SHP77 treated with DMSO at 0.1 percent for 48 hours (cell line): Measurements from ENCODE around the gene DDT.
"Not testable (repeated sequence)": the region's sequence is repeated elsewhere in the genome, so short reads cannot be mapped to it uniquely, and the experiment has no call there.

Experiments used
- DNase-seq: peaks from one replicate; lab custom pipeline; 2025; lab: John Stamatoyannopoulos, UW

Gene DDT

DNA sequence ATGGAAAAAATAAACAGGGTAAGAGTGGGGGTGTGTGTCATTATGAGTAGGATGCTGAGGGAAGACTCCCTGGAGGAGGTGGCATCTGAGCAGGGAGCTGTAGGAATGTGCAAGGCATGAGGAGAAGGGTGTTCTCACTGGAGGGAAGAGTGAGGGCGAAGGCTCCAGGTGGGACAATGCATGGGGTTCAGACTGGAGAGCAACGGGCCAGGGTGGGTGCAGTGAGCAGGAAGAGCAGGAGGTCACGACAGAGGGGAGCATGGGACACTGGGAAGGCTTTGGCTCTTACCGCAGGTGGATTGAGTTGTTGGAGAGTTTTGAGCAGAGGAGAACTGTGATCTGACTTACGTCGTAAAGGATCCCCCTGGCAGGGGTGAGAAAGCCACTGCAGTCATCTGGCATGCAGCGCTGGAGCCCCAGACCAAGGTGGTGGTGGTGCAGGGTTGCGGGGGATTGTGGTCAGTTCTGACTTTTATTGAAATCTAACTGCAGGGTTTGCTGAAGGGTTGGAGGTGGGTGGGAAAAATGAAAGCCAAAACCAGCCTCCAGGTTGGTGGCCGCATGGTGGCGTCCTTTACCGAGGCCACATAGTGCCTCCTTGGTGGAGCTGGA lies 21.3 kb downstream of the DDT start:
- not testable (repeated sequence) for DNase-seq

DNA sequence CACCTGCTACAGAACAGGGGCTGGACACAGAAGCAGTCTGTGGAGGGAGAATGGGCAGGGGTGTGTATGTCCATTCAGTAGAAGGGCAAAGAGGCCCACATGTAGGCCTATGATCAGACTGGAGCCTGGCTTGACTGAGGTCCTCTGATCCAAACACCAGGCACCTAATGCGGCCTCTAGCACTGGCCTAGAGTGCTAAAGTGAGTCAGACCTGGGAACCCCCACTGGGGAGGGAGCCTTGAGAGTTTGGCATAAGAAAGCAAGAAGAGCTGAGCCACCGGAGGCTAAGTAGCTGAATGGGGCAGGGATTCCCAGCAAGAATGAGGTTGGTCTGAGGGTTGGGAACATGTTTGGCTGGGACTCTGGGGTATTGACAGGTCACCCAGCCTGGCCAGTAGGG lies 22.9 kb downstream of the DDT start:
- not testable (repeated sequence) for DNase-seq

DNA sequence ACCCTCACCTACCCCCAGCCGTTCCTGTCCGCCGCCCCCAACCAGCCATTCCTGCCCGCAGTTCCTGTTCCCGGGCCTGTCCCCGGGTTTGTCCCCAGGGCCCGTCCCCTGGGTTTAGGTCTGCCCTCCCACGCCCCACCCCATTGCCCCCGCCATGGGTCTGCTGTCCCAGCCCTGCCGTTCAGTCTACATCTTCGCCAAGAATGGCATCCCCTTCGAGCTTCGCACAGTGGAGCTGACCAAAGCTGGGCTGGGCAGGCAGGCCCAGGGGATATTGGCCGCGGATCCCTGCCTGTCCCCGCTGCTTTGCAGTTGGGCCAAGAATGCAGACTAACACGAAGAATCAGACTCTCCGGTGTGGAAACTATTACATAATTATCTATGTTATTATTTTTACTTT lies 24.5 kb downstream of the DDT start:
- DNase-seq: not testable (repeated sequence)

- not testable (repeated sequence) for DNase-seq
Measured at GRCh38 chr22:23947391-23947790, 26.9 kb downstream of the DDT start.

DNA sequence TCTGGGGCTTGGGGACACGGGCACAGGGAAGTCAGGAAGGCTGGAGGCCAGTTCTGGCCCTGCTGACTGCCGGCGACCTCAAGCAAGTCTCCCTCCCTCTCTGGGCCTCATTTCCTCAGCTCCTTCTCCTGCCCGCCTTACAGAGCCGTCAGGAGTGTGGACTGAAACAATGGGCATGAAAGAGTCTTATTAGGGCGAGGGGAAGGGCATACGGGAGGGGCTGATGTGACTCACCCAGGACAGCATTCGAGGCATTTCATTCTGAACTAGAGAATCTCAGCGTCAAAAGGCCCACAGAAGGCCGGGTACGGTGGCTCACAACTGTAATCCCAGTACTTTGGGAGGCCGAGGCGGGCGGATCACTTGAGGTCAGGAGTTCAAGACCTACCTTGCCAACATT lies 34.1 kb downstream of the DDT start:
- not testable (repeated sequence) for DNase-seq

GRCh38 chr22:23939017-23939357 lies 35.3 kb downstream of the DDT start:
- no peak for DNase-seq

DNA sequence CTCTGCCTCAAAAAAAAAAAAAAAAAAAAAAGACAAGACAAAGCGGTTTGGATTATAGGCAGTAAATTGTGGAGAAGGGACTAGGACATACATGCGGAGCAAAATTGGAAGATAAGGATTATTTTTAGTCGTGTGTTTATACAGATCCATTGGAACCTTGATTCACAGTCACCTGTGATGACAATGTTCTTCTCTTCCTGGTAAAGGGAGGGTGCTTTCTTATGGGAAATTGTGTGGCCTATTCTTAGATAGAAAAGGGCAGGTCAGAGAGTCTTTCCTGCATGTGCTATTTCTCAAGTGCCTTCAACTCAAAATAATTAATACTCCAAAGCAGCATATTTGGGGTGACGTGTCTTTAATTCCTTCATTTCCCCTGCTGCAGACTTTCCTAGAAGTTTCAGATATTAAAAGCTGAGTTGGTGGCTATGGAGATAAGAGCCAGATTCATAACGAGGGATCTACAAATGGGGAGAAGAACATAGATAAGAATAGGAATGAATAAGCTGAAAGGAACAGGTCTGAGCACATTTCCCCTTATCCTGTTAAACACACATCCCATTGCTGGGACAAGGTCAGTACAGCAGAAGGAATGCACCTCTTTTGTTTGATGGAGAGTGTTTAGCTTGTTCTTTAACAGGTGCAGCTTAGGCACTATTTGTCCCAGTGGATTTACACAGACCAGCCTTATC lies 35.8 kb downstream of the DDT start:
- no peak for DNase-seq

- DNase-seq: no peak
Measured at GRCh38 chr22:23926561-23926960, 47.7 kb downstream of the DDT start.

- no peak for DNase-seq
Measured at GRCh38 chr22:23925020-23925606, 49.1 kb downstream of the DDT start.

GRCh38 chr22:23922921-23923320 lies 51.3 kb downstream of the DDT start:
- DNase-seq: no peak

GRCh38 chr22:23921586-23922201 lies 52.5 kb downstream of the DDT start:
- DNase-seq: not testable (repeated sequence)
